Mucosa of descending colon (tissue), 3 donors: ENCODE results near the gene FOXP1. TPM values are rescaled to one million over a fixed set of nuclear protein-coding genes. Genes with fewer than 3 reads are reported as not detected.
A peak's percentile ranks its signal among the peaks of the same experiment; 100 is the strongest.

Experiments
- ATAC-seq: fragments of 200-7000 bp; cut with Tn5 transposase; one replicate; pipeline ENCODE4 v1.9.1; 2020; ENCODE audit warnings: mild to moderate bottlenecking, moderate library complexity
- DNase-seq, 3 donors: peaks; one replicate each; pipeline ENCODE4 v3.0.0-alpha.2; 2020
- H3K36me3 ChIP-seq: fragments of 200-600 bp; one replicate; pipeline ENCODE4 v1.8.0; 2021; ENCODE audit warnings: low read depth, mild to moderate bottlenecking
- H3K4me1 ChIP-seq: fragments of 200-600 bp; one replicate; pipeline ENCODE4 v1.8.0; 2021; ENCODE audit warnings: low read depth, mild to moderate bottlenecking
- H3K4me3 ChIP-seq: fragments of 200-600 bp; one replicate; pipeline ENCODE4 v1.8.0; 2021; ENCODE audit warnings: mild to moderate bottlenecking
- H3K9me3 ChIP-seq: fragments of 200-600 bp; one replicate; pipeline ENCODE4 v1.8.0; 2021; ENCODE audit warnings: mild to moderate bottlenecking
- intact Hi-C, 2 donors: fragments of 100-400 bp; cut with DNase I in 1 of 2; cut with micrococcal nuclease in 1 of 2; formaldehyde crosslinking; loops; one replicate each; pipeline versions ENCODE4 v1.11.0 to v1.11.1; 2022; cut with DNase I, micrococcal nuclease
- total RNA-seq, 3 donors: library from RNA; stranded (reverse); fragmentation: NEBNext Ultra II Directional in 2 of 3; extraction: Animal tissue kit (Norgen Biotek cat#: 25700) in 2 of 3; gene quantifications; one replicate each; pipeline versions ENCODE4 v1.2.1 to v1.2.4, GENCODE V29; 2021 to 2023
- TF ChIP-seq, protein P1 (sequence below): fragments of 200-600 bp; IDR thresholded peaks from one replicate; pipeline ENCODE4 v1.8.0; 2022; ENCODE audit warnings: antibody characterized with exemption, mild to moderate bottlenecking
- donor health status: DM: no; HTN: no; CAD: no; lungs with moderate emphysema.
- donor health status: DM: no; HTN: no; CAD: no.
- donor health status: DM: no; HTN: yes; CAD: no.

The FOXP1 gene
- total RNA-seq, 3 donors from 2014 or later, result 133 to 217 (median 214) TPM

DNA sequence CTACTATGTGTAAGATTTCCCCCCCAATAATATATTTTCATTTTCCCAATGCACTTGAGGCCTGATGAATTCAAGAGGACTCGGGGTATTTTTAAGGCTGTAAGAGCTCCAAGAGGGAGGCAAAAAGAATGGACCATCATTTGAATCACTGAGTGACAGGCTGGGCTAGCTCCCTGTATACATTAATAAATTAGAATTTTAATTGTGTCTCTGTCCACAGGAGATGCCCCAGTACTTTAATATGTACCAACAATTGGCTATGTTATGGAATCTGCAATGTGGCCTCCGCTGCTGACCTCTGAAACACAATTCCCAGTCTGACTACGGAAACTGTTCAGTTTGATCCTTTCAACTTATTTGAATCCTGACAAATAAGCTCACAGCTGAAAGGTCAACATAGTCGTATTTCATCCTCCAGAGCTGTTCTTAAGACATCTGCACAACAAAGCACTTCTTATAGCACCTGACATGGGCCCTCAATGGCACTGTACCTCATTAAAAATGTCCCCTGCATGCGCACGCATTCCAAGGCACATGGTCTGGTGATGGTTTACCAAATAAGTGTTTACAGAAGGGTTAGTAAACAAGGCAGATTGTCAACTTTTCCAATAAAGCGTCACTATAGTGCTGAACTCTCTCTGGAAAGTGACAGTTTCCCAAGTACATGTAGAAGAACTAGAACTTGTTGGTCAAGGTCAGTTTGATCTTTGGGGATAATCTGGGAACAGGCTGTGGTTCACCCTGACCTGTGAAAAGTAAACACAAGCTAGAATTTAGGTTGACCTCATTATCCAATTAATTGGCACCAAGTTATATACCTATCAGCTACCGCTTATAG is 472.9 kb downstream of the FOXP1 start:
- peaks cover 7% of the 10 kb centered on the region for H3K4me1 ChIP-seq
- intact Hi-C loops, result no loop called here
- no peaks in the 10 kb centered on the region for H3K9me3 ChIP-seq
- no peak overlapping the region for H3K4me3 ChIP-seq
- DNase-seq (no peak), ATAC-seq (no peak)
- no peaks in the 10 kb centered on the region for H3K36me3 ChIP-seq
- TF ChIP-seq, protein P1, sequence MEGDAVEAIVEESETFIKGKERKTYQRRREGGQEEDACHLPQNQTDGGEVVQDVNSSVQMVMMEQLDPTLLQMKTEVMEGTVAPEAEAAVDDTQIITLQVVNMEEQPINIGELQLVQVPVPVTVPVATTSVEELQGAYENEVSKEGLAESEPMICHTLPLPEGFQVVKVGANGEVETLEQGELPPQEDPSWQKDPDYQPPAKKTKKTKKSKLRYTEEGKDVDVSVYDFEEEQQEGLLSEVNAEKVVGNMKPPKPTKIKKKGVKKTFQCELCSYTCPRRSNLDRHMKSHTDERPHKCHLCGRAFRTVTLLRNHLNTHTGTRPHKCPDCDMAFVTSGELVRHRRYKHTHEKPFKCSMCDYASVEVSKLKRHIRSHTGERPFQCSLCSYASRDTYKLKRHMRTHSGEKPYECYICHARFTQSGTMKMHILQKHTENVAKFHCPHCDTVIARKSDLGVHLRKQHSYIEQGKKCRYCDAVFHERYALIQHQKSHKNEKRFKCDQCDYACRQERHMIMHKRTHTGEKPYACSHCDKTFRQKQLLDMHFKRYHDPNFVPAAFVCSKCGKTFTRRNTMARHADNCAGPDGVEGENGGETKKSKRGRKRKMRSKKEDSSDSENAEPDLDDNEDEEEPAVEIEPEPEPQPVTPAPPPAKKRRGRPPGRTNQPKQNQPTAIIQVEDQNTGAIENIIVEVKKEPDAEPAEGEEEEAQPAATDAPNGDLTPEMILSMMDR, result no peak

DNA sequence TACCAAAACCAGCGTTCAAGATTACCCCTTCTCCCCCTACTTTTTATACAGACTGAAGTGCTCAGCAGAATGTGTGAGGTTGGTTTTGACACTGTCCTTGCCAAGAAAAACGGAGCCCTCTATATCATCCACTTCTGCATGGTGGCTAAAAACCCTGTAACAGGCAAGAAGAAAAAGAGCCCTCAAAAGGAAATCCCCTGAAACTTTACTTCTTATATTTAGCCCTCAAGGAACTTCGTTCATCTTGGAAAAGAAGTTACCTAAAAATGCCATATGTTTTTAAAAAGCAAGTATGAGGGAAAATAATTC is 473.6 kb downstream of the FOXP1 start:
- Histone ChIP-seq H3K36me3 (no peaks in the 10 kb centered on the region), H3K4me3 (no peak overlapping the region), H3K9me3 (no peaks in the 10 kb centered on the region), H3K4me1 (peaks cover 7% of the 10 kb centered on the region)
- DNase-seq (no peak), ATAC-seq (no peak)
- TF ChIP-seq, protein P1, result no peak
- intact Hi-C loops, result no loop called here

DNA sequence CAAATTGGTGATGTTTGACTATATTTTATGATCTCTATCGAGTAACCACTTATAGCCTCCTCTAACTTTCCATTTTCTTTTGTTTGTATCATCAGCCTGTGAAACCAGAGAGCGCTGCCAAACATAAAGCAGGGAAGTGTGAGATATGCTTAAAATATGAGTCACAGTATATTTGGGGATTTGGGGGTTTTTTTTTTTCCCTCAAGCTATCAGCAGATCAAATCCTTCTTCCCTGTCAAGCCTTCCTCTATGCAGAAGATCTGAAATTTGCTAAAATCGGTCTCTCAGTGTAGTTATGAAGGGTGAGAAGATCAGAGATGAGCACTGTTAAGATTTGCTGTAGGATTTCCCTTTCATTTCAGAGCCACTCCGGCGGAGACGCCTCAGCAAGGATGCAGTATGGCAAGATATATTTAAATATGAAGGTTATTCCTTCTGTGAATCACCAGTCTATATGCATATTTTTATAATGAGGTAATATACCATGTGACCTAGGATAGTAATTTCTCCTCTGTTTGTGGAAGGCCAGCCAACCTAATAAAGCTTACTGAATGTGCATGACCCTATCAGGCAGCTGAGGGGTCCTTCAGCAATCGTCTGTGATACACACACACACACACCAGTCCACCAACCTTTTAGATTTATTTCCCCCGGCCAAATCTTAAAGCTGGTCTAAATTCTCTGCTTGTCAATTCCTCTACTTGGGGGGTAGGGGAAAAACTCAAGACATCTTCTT is 474.1 kb downstream of the FOXP1 start:
- TF ChIP-seq, protein P1, result no peak
- Histone ChIP-seq H3K36me3 (no peaks in the 10 kb centered on the region), H3K4me3 (no peak overlapping the region), H3K4me1 (peaks cover 4% of the 10 kb centered on the region), H3K9me3 (no peaks in the 10 kb centered on the region)
- DNase-seq (no peak), ATAC-seq (peak; percentile 55)
- intact Hi-C loops, result no loop called here

DNA sequence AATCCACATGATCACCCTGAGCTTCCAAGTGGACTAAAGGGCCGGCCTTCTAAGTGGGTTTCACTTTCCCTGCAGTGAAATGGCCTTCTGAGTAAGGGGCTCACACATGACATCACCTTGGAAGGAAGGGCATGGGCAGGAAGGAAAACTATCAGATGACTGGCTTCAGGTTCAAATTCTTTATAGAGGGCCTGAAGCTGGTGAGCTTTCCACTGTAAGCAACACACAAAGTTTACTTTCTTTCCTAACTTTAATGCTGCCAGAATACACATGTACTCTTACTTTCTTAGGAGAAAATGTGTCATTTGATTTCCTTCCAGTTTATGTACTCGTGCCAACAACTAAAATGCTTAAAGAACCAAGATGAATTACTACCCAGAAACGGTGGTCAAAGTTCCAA is 475.6 kb downstream of the FOXP1 start:
- Histone ChIP-seq H3K4me1 (peaks cover 11% of the 10 kb centered on the region), H3K36me3 (no peaks in the 10 kb centered on the region), H3K9me3 (no peaks in the 10 kb centered on the region), H3K4me3 (no peak overlapping the region)
- intact Hi-C loops, result no loop called here
- TF ChIP-seq, protein P1, result no peak
- ATAC-seq, result no peak
- no peak for DNase-seq

DNA sequence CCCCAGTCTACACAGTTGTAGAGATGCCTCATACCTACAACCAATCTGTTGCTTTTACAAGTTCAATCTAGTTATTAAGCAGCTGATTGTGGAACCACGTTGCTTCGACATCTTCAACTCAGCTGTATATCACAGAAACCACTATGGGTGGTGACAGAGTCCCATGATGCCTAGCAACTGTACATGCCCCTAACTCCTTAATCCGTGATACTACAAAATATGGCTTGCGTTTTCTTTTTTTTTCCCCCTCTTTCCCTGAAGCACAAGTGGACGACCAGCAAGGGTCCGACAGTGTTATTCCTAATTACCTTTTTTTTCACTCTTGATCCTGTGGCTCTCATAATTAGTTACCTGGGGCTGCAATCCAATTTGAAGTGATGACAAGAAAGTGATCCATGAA is 478.6 kb downstream of the FOXP1 start:
- no peak for ATAC-seq
- H3K9me3 ChIP-seq, result no peaks in the 10 kb centered on the region
- no peak overlapping the region for H3K4me3 ChIP-seq
- TF ChIP-seq, protein P1, result no peak
- intact Hi-C loops, result no loop called here
- no peak for DNase-seq
- no peaks in the 10 kb centered on the region for H3K36me3 ChIP-seq
- H3K4me1 ChIP-seq, result peaks cover 30% of the 10 kb centered on the region
